HT-29 (cell line): ENCODE results near the gene MRPS23. TPM values are rescaled to one million over a fixed set of nuclear protein-coding genes. Genes with fewer than 3 reads are reported as not detected.
"Not testable (repeated sequence)": the region's sequence is repeated elsewhere in the genome, so short reads cannot be mapped to it uniquely, and the experiment has no call there.

Experiments used
- DNase-seq: peaks from one replicate; pipeline ENCODE4 v3.0.0-alpha.2; 2015; ENCODE audit warnings: low spot score
- total RNA-seq: library from RNA; depleted of rRNA; stranded (reverse); fragments of >200 nt; shearing (Covaris generic); gene quantifications from 2 replicates; pipeline ENCODE4 v1.2.3, GENCODE V29; 2014

MRPS23 gene
- total RNA-seq, 1 experiment from 2014 or later, result 39.9 TPM

GRCh38 chr17:57864273-57864672 is 14.4 kb upstream of the MRPS23 start:
- DNase-seq, result no peak

GRCh38 chr17:57862694-57863667 is 13.1 kb upstream of the MRPS23 start:
- DNase-seq, result no peak

- DNase-seq, result peak; percentile 84
Observed at GRCh38 chr17:57861790-57862693, 12.2 kb upstream of the MRPS23 start.

- peak; percentile 86 for DNase-seq
Observed at GRCh38 chr17:57861000-57861789, 11.4 kb upstream of the MRPS23 start.

GRCh38 chr17:57860414-57860999 is 10.7 kb upstream of the MRPS23 start:
- DNase-seq, result no peak

GRCh38 chr17:57859601-57860413 is 10.0 kb upstream of the MRPS23 start:
- no peak for DNase-seq

GRCh38 chr17:57858838-57859237 is 9.0 kb upstream of the MRPS23 start:
- DNase-seq, result no peak

GRCh38 chr17:57856792-57857620 is 7.2 kb upstream of the MRPS23 start:
- no peak for DNase-seq

GRCh38 chr17:57855391-57856035 is 5.7 kb upstream of the MRPS23 start:
- DNase-seq, result no peak

- no peak for DNase-seq
Observed at GRCh38 chr17:57853695-57854094, 3.9 kb upstream of the MRPS23 start.

- no peak for DNase-seq
Observed at GRCh38 chr17:57852955-57853328, 3.1 kb upstream of the MRPS23 start.

GRCh38 chr17:57852092-57852954 is 2.5 kb upstream of the MRPS23 start:
- DNase-seq, result no peak

- no peak for DNase-seq
Observed at GRCh38 chr17:57849163-57849873, 526 bp downstream of the MRPS23 start.

GRCh38 chr17:57846056-57846945 is 3.5 kb downstream of the MRPS23 start:
- DNase-seq, result not testable (repeated sequence)

GRCh38 chr17:57842280-57842679 is 7.6 kb downstream of the MRPS23 start:
- no peak for DNase-seq

- DNase-seq, result no peak
Observed at GRCh38 chr17:57839571-57839923, 10.3 kb downstream of the MRPS23 start.
